GM12864 (cell line): ENCODE measurements around the gene ESYT1.

Experiments
- DNase-seq: peaks from one replicate; pipeline ENCODE4 v3.0.0-alpha.2; 2011; ENCODE audit warnings: low read depth
- H3K4me3 ChIP-seq: 2 replicates; pipeline ENCODE4 v1.5.1; 2011; ENCODE audit warnings: mild to moderate bottlenecking, low read depth, low read length, control low read depth
- TF ChIP-seq, protein P1 (sequence below): IDR thresholded peaks from 2 replicates; pipeline ENCODE4 v1.5.1; 2011; ENCODE audit warnings: low read depth, mild to moderate bottlenecking, moderate library complexity, low read length, control low read depth, inconsistent platforms; ENCODE audit errors: missing control alignments

Gene ESYT1

GRCh38 chr12:56118688-56119357, 9.2 kb upstream of the ESYT1 start:
- DNase-seq: no peak
- peak overlapping the region; percentile 74 for H3K4me3 ChIP-seq
- TF ChIP-seq, protein P1, sequence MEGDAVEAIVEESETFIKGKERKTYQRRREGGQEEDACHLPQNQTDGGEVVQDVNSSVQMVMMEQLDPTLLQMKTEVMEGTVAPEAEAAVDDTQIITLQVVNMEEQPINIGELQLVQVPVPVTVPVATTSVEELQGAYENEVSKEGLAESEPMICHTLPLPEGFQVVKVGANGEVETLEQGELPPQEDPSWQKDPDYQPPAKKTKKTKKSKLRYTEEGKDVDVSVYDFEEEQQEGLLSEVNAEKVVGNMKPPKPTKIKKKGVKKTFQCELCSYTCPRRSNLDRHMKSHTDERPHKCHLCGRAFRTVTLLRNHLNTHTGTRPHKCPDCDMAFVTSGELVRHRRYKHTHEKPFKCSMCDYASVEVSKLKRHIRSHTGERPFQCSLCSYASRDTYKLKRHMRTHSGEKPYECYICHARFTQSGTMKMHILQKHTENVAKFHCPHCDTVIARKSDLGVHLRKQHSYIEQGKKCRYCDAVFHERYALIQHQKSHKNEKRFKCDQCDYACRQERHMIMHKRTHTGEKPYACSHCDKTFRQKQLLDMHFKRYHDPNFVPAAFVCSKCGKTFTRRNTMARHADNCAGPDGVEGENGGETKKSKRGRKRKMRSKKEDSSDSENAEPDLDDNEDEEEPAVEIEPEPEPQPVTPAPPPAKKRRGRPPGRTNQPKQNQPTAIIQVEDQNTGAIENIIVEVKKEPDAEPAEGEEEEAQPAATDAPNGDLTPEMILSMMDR: no peak

DNA sequence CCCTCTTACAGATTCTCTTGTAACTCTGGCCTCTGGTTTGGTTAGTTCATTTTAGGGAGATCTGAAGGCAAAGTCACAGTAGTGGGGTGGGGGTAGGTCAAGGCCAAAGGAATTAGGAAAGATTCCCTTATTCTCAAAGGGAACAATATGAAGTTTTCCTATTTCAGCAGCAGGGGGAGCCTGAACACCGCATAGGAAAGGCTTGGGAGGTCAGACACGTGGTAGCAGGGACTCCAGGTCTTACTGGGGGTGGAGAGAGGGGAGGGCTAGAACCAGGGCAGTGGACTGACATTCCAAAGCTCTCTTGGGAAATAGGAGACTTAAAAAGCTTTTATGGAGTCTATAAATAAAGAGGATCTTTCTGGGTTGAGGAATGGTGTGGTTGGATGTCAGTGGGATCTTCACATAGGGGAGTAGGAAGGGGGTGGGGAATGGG, 8.7 kb upstream of the ESYT1 start:
- TF ChIP-seq, protein P1: peak; percentile 68
- DNase-seq: no peak
- H3K4me3 ChIP-seq: peak overlapping the region; percentile 74; the same call in 1 of the 2 replicates

GRCh38 chr12:56120158-56120846, 7.8 kb upstream of the ESYT1 start:
- TF ChIP-seq, protein P1: no peak
- no peak overlapping the region for H3K4me3 ChIP-seq
- DNase-seq: no peak

DNA sequence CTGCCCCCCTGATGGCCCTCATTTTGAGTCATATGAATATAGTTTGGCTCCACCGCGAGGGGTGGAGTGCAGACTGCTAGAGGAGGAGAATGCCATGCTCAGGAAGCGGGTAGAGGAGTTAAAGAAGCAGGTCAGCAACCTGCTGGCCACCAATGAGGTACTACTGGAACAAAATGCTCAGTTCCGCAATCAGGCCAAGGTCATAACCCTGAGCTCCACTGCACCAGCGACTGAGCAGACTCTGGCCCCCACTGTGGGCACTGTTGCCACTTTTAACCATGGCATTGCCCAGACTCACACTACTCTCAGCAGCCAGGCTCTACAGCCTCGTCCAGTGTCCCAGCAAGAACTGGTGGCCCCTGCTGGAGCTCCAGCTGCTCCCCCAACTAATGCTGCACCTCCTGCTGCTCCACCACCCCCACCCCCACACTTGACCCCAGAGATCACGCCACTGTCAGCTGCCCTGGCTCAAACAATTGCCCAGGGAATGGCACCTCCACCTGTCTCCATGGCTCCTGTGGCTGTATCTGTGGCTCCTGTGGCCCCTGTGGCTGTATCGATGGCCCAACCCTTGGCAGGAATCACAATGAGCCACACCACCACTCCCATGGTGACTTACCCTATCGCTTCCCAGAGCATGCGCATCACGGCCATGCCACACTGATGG, 6.7 kb upstream of the ESYT1 start:
- no peak overlapping the region for H3K4me3 ChIP-seq
- DNase-seq: no peak
- TF ChIP-seq, protein P1: no peak

GRCh38 chr12:56122637-56123036, 5.4 kb upstream of the ESYT1 start:
- no peak for DNase-seq
- TF ChIP-seq, protein P1: no peak

DNA sequence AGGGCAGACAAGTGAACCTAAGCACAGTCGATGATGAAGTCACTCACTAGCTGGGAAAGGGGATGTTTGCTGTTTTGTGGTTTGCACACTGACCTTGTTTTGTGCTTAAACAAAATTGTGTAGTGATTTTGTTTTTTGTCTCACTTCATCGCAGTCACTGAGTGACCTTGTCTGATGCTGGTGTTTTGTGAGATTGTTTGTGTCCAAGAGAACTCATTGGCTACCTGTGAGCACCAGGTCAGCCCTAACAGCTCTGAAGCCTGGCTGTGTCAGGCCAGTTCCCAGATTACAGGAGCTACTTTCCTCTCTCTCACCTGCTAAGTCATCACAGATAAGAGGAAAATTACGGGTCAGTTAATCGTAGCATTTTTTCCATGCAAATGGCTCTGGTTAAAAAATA, 3.9 kb upstream of the ESYT1 start:
- no peak for DNase-seq
- no peak overlapping the region for H3K4me3 ChIP-seq
- TF ChIP-seq, protein P1: no peak

More at GRCh38 chr12:56122637-56123036, 5.4 kb upstream of the ESYT1 start:
- H3K4me3 ChIP-seq: no peak overlapping the region
